SK-N-SH treated with all-trans-retinoic acid at 6 μM for 48 hours (cell line): ENCODE data around the gene DNMBP.
A peak's percentile ranks its signal among the peaks of the same experiment; 100 is the strongest.

Experiments used
- ATAC-seq: fragments of 200-7000 bp; cut with Tn5 transposase; 3 replicates; pipeline ENCODE4 v1.9.1; 2020; ENCODE audit warnings: mild to moderate bottlenecking, moderate library complexity
- ARNTL ChIP-seq: fragments of 450-650 bp; formaldehyde crosslinking; IDR thresholded peaks from 2 replicates; pipeline ENCODE4 v1.5.0; 2020; ENCODE audit warnings: low read depth, mild to moderate bottlenecking, moderate library complexity, borderline replicate concordance
- BACH2 ChIP-seq: fragments of 250-450 bp; sonication (Bioruptor Pico); IDR thresholded peaks from 2 replicates; pipeline ENCODE4 v1.9.0; 2021; ENCODE audit warnings: mild to moderate bottlenecking, borderline replicate concordance
- CSDC2 ChIP-seq: fragments of 250-450 bp; sonication (Bioruptor Pico); IDR thresholded peaks from 2 replicates; pipeline ENCODE4 v1.5.0; 2020; ENCODE audit warnings: mild to moderate bottlenecking, moderate library complexity
- ESRRG ChIP-seq: fragments of 250-450 bp; sonication (Bioruptor Pico); IDR thresholded peaks from 2 replicates; pipeline ENCODE4 v1.6.1; 2021; ENCODE audit warnings: mild to moderate bottlenecking
- GLIS3 ChIP-seq: fragments of 250-450 bp; sonication (Bioruptor Pico); IDR thresholded peaks from 2 replicates; pipeline ENCODE4 v1.5.0; 2020; ENCODE audit warnings: mild to moderate bottlenecking, moderate library complexity
- ISL1 ChIP-seq: fragments of 250-450 bp; sonication (Bioruptor Pico); IDR thresholded peaks from 2 replicates; pipeline ENCODE4 v2.1.2; 2022; ENCODE audit warnings: mild to moderate bottlenecking, moderate library complexity
- OSR1 ChIP-seq: fragments of 250-450 bp; sonication (Bioruptor Pico); IDR thresholded peaks from 2 replicates; pipeline ENCODE4 v1.8.0; 2022; ENCODE audit warnings: moderate library complexity, mild to moderate bottlenecking, inconsistent platforms
- PPARA ChIP-seq: fragments of 250-450 bp; sonication (Bioruptor Pico); IDR thresholded peaks from 2 replicates; pipeline ENCODE4 v1.5.0; 2020; ENCODE audit warnings: mild to moderate bottlenecking, borderline replicate concordance
- SNAI2 ChIP-seq: fragments of 250-450 bp; sonication (Bioruptor Pico); IDR thresholded peaks from 2 replicates; pipeline ENCODE4 v1.5.0; 2020; ENCODE audit warnings: mild to moderate bottlenecking, moderate library complexity
- TOX ChIP-seq: fragments of 250-450 bp; sonication (Bioruptor Pico); IDR thresholded peaks from 2 replicates; pipeline ENCODE4 v1.8.0; 2021; ENCODE audit warnings: mild to moderate bottlenecking, moderate library complexity, borderline replicate concordance
- ZC3H10 ChIP-seq: fragments of 250-450 bp; sonication (Bioruptor Pico); IDR thresholded peaks from 2 replicates; pipeline ENCODE4 v1.5.1; 2021; ENCODE audit warnings: mild to moderate bottlenecking, moderate library complexity
- ZFP3 ChIP-seq: fragments of 250-450 bp; sonication (Bioruptor Pico); IDR thresholded peaks from 2 replicates; pipeline ENCODE4 v1.5.0; 2020; ENCODE audit warnings: mild to moderate bottlenecking, moderate library complexity
- ZNF565 ChIP-seq: fragments of 450-650 bp; formaldehyde crosslinking; conservative IDR thresholded peaks from 2 replicates; pipeline ENCODE4 v1.5.0; 2020; ENCODE audit warnings: low read depth, mild to moderate bottlenecking, moderate library complexity
- ZNF70 ChIP-seq: fragments of 450-650 bp; formaldehyde crosslinking; IDR thresholded peaks from 2 replicates; pipeline ENCODE4 v1.5.0; 2020; ENCODE audit warnings: mild to moderate bottlenecking, moderate library complexity
- TF ChIP-seq, protein P1 (sequence below): fragments of 250-450 bp; sonication (Bioruptor Pico); IDR thresholded peaks from 2 replicates; pipeline ENCODE4 v1.5.1; 2020; ENCODE audit warnings: low read depth, mild to moderate bottlenecking, moderate library complexity
- TF ChIP-seq, protein P2 (sequence below): fragments of 250-450 bp; sonication (Bioruptor Pico); IDR thresholded peaks from 2 replicates; pipeline ENCODE4 v1.8.0; 2020; ENCODE audit warnings: mild to moderate bottlenecking, moderate library complexity, borderline replicate concordance
- TF ChIP-seq, protein P3 (sequence below): fragments of 250-450 bp; sonication (Bioruptor Pico); IDR thresholded peaks from 2 replicates; pipeline ENCODE4 v1.5.1; 2021; ENCODE audit warnings: mild to moderate bottlenecking, moderate library complexity
- TF ChIP-seq, protein P4 (sequence below): fragments of 250-450 bp; sonication (Bioruptor Pico); IDR thresholded peaks from 2 replicates; pipeline ENCODE4 v1.8.0; 2021; ENCODE audit warnings: low read depth, mild to moderate bottlenecking, moderate library complexity, borderline replicate concordance

The DNMBP gene

DNA sequence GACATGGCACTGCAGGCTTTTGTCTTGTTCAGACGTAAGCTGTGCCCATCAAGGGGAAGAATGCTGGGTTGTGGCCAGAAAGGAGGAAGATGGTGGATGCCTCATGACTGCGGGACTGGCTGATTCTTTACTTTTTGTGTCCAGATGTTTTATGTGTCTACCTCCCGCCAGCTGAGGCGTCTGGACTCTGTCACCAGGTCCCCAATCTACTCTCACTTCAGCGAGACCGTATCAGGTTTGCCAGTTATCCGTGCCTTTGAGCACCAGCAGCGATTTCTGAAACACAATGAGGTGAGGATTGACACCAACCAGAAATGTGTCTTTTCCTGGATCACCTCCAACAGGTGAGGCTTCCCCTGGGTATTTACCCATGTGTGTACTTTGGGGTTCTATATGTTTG lies 173.8 kb downstream of the DNMBP start:
- ATAC-seq: no peak
- TF ChIP-seq PPARA (CRISPR knock-in tag) (no peak), CSDC2 (no peak), OSR1 (CRISPR knock-in tag) (no peak), ZNF565 (CRISPR knock-in tag) (no peak), GLIS3 (CRISPR knock-in tag) (no peak), BACH2 (CRISPR knock-in tag) (no peak), TOX (CRISPR knock-in tag) (no peak), ARNTL (CRISPR knock-in tag) (no peak), ZNF70 (CRISPR knock-in tag) (no peak), ZC3H10 (CRISPR knock-in tag) (no peak), ISL1 (CRISPR knock-in tag) (no peak), ZFP3 (CRISPR knock-in tag) (no peak)
- TF ChIP-seq, protein P1, sequence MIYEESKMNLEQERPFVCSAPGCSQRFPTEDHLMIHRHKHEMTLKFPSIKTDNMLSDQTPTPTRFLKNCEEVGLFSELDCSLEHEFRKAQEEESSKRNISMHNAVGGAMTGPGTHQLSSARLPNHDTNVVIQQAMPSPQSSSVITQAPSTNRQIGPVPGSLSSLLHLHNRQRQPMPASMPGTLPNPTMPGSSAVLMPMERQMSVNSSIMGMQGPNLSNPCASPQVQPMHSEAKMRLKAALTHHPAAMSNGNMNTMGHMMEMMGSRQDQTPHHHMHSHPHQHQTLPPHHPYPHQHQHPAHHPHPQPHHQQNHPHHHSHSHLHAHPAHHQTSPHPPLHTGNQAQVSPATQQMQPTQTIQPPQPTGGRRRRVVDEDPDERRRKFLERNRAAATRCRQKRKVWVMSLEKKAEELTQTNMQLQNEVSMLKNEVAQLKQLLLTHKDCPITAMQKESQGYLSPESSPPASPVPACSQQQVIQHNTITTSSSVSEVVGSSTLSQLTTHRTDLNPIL (CRISPR knock-in tag): no peak
- TF ChIP-seq, protein P2, sequence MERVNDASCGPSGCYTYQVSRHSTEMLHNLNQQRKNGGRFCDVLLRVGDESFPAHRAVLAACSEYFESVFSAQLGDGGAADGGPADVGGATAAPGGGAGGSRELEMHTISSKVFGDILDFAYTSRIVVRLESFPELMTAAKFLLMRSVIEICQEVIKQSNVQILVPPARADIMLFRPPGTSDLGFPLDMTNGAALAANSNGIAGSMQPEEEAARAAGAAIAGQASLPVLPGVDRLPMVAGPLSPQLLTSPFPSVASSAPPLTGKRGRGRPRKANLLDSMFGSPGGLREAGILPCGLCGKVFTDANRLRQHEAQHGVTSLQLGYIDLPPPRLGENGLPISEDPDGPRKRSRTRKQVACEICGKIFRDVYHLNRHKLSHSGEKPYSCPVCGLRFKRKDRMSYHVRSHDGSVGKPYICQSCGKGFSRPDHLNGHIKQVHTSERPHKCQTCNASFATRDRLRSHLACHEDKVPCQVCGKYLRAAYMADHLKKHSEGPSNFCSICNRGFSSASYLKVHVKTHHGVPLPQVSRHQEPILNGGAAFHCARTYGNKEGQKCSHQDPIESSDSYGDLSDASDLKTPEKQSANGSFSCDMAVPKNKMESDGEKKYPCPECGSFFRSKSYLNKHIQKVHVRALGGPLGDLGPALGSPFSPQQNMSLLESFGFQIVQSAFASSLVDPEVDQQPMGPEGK (CRISPR knock-in tag): no peak
- TF ChIP-seq, protein P3, sequence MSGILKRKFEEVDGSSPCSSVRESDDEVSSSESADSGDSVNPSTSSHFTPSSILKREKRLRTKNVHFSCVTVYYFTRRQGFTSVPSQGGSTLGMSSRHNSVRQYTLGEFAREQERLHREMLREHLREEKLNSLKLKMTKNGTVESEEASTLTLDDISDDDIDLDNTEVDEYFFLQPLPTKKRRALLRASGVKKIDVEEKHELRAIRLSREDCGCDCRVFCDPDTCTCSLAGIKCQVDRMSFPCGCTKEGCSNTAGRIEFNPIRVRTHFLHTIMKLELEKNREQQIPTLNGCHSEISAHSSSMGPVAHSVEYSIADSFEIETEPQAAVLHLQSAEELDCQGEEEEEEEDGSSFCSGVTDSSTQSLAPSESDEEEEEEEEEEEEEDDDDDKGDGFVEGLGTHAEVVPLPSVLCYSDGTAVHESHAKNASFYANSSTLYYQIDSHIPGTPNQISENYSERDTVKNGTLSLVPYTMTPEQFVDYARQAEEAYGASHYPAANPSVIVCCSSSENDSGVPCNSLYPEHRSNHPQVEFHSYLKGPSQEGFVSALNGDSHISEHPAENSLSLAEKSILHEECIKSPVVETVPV (CRISPR knock-in tag): no peak
- TF ChIP-seq, protein P4, sequence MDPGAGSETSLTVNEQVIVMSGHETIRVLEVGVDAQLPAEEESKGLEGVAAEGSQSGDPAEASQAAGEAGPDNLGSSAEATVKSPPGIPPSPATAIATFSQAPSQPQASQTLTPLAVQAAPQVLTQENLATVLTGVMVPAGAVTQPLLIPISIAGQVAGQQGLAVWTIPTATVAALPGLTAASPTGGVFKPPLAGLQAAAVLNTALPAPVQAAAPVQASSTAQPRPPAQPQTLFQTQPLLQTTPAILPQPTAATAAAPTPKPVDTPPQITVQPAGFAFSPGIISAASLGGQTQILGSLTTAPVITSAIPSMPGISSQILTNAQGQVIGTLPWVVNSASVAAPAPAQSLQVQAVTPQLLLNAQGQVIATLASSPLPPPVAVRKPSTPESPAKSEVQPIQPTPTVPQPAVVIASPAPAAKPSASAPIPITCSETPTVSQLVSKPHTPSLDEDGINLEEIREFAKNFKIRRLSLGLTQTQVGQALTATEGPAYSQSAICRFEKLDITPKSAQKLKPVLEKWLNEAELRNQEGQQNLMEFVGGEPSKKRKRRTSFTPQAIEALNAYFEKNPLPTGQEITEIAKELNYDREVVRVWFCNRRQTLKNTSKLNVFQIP (CRISPR knock-in tag): no peak
- TF ChIP-seq, all 23 proteins: peak for 0

DNA sequence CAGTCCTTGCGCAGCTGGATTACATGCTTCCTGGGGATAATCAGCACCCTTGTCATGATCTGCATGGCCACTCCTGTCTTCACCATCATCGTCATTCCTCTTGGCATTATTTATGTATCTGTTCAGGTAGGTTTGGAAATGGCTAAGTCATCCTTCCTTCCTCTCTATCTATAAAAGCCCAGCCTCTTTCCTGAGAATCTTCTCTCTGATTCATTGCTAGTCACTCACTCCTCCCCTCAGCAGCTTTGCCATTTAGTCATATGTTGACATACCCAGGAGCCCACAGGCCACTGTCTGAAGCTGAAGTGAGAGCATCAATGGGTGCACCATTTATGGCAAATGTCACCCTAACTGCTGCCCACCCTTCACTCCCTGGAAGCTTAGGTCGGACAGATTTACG lies 175.3 kb downstream of the DNMBP start:
- peak; percentile 73; the same call in 2 of the 3 replicates for ATAC-seq
- TF ChIP-seq PPARA (CRISPR knock-in tag) (no peak), ISL1 (CRISPR knock-in tag) (no peak), OSR1 (CRISPR knock-in tag) (no peak), ESRRG (CRISPR knock-in tag) (no peak)

DNA sequence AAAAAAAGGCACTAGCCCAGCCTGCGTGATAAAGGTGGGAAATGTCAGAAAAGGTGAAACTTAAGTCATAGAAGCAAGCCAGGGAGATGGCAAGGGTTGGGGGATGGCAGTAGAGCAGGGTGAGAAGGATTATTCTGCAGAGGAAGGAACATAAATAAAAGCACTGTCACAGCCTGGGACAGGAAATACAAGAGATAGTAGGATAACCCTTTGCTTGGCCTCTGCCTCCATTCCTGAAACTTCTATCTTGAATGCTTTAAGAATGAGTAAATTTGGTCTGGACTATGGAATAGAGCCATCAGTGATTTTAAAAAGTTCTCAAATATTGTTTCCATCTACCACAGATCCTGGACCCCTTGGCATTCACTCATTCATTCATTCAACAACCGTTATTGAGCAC lies 177.3 kb downstream of the DNMBP start:
- no peak for ATAC-seq
- TF ChIP-seq BACH2 (CRISPR knock-in tag) (no peak), SNAI2 (CRISPR knock-in tag) (no peak), GLIS3 (CRISPR knock-in tag) (no peak), ESRRG (CRISPR knock-in tag) (no peak), PPARA (CRISPR knock-in tag) (no peak), ISL1 (CRISPR knock-in tag) (no peak)
- TF ChIP-seq, protein P4 (CRISPR knock-in tag): no peak
- TF ChIP-seq, protein P2 (CRISPR knock-in tag): no peak
- TF ChIP-seq, all 23 proteins: peak for 0
